ENCODE results near the gene SND1.

The SND1 gene

GRCh38 chr7:128005759-128006159 lies 353.8 kb downstream of the SND1 start:
- in situ Hi-C loops (cut with HindIII; ENCODE audit: low sequenced_read_pairs), result no loop called here

GRCh38 chr7:128006550-128007302 lies 354.7 kb downstream of the SND1 start:
- in situ Hi-C loops (cut with HindIII; ENCODE audit: low sequenced_read_pairs), result no loop called here
- H3K4me3 ChIP-seq (ENCODE audit: low read depth, low read length), result no peak overlapping the region
- no peak for DNase-seq (ENCODE audit: low read depth)
- no peak for TF ChIP-seq CTCF (IDR thresholded peaks at IDR 0.05; ENCODE audit: low read depth, low read length, missing control alignments)

More at GRCh38 chr7:128005759-128006159, 353.8 kb downstream of the SND1 start:
- no peak overlapping the region for H3K4me3 ChIP-seq (ENCODE audit: low read depth, low read length)
- TF ChIP-seq CTCF (IDR thresholded peaks at IDR 0.05; ENCODE audit: low read depth, low read length, missing control alignments), result no peak
- DNase-seq (ENCODE audit: low read depth), result no peak

- no peak for DNase-seq (ENCODE audit: low read depth)
- in situ Hi-C loops (cut with HindIII; ENCODE audit: low sequenced_read_pairs), result no loop called here
- no peak overlapping the region for H3K4me3 ChIP-seq (ENCODE audit: low read depth, low read length)
- TF ChIP-seq CTCF (IDR thresholded peaks at IDR 0.05; ENCODE audit: low read depth, low read length, missing control alignments), result no peak
Observed at GRCh38 chr7:128007303-128007680, 355.3 kb downstream of the SND1 start.

- no peak for TF ChIP-seq CTCF (IDR thresholded peaks at IDR 0.05; ENCODE audit: low read depth, low read length, missing control alignments)
- in situ Hi-C loops (cut with HindIII; ENCODE audit: low sequenced_read_pairs), result no loop called here
Observed at GRCh38 chr7:128008141-128008540, 356.1 kb downstream of the SND1 start.

GRCh38 chr7:128008744-128009143 lies 356.8 kb downstream of the SND1 start:
- TF ChIP-seq CTCF (IDR thresholded peaks at IDR 0.05; ENCODE audit: low read depth, low read length, missing control alignments), result no peak
- in situ Hi-C loops (cut with HindIII; ENCODE audit: low sequenced_read_pairs), result no loop called here
- no peak for DNase-seq (ENCODE audit: low read depth)
- H3K4me3 ChIP-seq (ENCODE audit: low read depth, low read length), result no peak overlapping the region

More at GRCh38 chr7:128008141-128008540, 356.1 kb downstream of the SND1 start:
- DNase-seq (ENCODE audit: low read depth), result no peak
- no peak overlapping the region for H3K4me3 ChIP-seq (ENCODE audit: low read depth, low read length)

GRCh38 chr7:128010391-128011127 lies 358.6 kb downstream of the SND1 start:
- H3K4me3 ChIP-seq (ENCODE audit: low read depth, low read length), result no peak overlapping the region
- peak; percentile 20 for TF ChIP-seq CTCF (IDR thresholded peaks at IDR 0.05; ENCODE audit: low read depth, low read length, missing control alignments)
- in situ Hi-C loops (cut with HindIII; ENCODE audit: low sequenced_read_pairs), result no loop called here
- no peak for DNase-seq (ENCODE audit: low read depth)

Measured in astrocyte of the cerebellum (primary cell).